ENCODE results near the gene BOLA3.

The BOLA3 gene

GRCh38 chr2:74149247-74149525 is 1.5 kb upstream of the BOLA3 start:
- DNase-seq (ENCODE audit: low read depth) = no peak
- no peak overlapping the region for H3K4me3 ChIP-seq (ENCODE audit: low read depth, low read length)
- TF ChIP-seq CTCF (IDR thresholded peaks at IDR 0.05; ENCODE audit: low read depth, low read length, missing control alignments) = no peak

DNA sequence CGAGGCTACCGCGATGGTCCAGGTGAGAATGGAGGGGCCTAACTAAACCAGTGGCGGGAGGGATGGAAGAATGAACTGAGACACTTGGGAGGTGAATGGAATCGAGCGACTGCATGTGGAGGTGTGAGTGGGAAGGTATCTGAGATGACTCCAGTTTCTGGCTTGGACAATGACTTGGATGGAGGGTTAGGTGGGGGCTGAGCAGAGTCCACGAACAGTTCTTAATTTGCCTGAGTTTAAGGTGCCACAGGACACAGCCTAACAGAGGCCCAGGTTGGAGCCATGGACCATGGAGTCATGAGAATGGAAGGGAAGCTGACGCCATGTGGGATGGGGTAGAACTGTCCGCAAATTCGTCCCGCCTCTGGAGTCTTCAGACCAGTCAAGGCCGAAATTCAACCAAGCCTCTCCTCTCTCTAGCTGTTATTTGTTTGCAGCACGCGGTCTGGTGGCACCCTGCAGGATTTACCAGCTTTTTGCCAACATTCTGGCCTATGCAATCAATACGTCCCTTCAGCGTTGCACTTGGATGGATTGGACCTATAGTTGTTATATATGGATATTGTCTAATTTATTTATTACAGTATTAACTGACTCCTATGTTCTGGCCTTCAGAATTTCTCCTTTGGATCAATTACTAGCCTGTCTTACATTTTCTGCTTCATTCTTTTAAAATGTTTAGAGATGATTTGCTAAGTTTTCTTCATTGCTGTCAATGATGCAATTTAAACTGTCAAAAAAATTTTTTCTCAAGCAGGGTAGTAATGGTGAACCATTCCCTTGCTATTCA is 940 bp upstream of the BOLA3 start:
- peak overlapping the region; percentile 72 for H3K4me3 ChIP-seq (ENCODE audit: low read depth, low read length)
- no peak for DNase-seq (ENCODE audit: low read depth)
- TF ChIP-seq CTCF (IDR thresholded peaks at IDR 0.05; ENCODE audit: low read depth, low read length, missing control alignments) = no peak

GRCh38 chr2:74146929-74147726 is 584 bp downstream of the BOLA3 start:
- H3K4me3 ChIP-seq (ENCODE audit: low read depth, low read length) = peak overlapping the region; percentile 72
- no peak for DNase-seq (ENCODE audit: low read depth)
- no peak for TF ChIP-seq CTCF (IDR thresholded peaks at IDR 0.05; ENCODE audit: low read depth, low read length, missing control alignments)

GRCh38 chr2:74142340-74142739 is 5.4 kb downstream of the BOLA3 start:
- no peak overlapping the region for H3K4me3 ChIP-seq (ENCODE audit: low read depth, low read length)
- peak; percentile 30 for TF ChIP-seq CTCF (IDR thresholded peaks at IDR 0.05; ENCODE audit: low read depth, low read length, missing control alignments)
- no peak for DNase-seq (ENCODE audit: low read depth)

GRCh38 chr2:74138600-74139323 is 8.9 kb downstream of the BOLA3 start:
- DNase-seq (ENCODE audit: low read depth) = no peak
- H3K4me3 ChIP-seq (ENCODE audit: low read depth, low read length) = no peak overlapping the region
- TF ChIP-seq CTCF (IDR thresholded peaks at IDR 0.05; ENCODE audit: low read depth, low read length, missing control alignments) = no peak

DNA sequence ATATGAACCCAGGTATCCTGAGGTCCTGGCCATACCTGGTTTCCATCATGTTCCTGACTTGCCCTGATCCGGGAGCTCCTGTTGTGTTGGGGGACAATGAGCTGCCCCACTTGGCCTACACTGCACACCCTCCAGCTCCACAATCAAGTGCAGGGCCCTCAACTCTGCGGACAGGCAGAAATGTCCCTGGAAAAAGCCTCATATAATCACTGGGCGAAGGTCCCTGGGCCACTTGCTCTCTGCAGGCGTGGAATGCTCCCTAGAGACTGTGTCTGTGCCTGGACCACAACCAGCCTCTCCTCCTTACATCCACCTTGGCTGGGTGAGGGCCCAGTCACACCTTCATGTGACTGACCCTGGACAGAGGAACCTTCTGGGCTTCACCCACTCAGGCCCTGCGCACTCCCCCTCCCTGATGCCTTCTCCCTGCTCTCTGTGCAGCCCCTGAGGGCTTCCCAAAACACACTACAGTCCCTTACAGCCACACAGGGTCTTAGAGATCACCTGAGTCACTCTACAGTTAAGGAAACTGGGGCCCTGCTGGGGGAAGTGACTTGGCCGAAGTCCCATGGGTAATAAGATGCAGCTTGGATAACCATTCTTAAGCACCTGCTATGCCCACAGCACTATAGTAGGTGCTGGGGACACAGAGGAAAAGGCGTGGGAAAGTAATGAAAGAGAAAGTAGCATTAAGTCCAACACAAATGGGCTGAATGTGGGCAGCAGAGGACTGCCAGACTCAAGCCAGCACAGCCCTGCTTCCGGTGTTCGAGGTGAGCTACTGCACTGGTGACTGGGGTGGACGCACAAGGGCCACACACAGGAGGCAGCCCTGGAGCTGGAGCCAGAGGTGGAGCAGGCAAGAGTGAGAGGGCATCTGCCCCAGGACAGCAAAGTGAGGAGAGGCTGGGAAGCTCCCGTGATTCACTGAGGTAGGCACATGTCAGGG is 9.8 kb downstream of the BOLA3 start:
- no peak for DNase-seq (ENCODE audit: low read depth)
- H3K4me3 ChIP-seq (ENCODE audit: low read depth, low read length) = no peak overlapping the region
- TF ChIP-seq CTCF (IDR thresholded peaks at IDR 0.05; ENCODE audit: low read depth, low read length, missing control alignments) = no peak

Measured in GM12864 (cell line).